ENCODE measurements around the gene ZNF296.

Gene ZNF296

GRCh38 chr19:45051929-45052579, 24.2 kb downstream of the ZNF296 start:
- DNase-seq, result no peak

DNA sequence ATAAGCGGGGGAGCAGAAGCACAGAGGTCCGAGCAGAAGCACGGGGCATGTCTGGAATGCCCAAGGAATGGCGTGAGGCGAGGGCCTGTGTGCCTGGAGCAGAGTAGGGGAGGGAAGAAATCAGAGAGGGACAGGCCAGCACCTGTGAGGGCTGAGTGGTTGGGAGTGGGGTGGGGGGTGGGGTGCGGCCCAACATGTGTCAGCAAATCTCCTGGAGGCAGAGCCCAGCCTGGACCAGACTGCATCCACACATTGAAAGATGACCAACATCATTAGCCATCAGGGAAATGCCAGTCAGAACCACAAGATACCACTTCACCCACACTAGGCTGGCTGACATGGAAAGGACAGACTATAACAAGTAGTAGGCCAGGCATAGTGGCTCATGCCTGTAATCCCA, 26.2 kb downstream of the ZNF296 start:
- DNase-seq, result no peak

DNA sequence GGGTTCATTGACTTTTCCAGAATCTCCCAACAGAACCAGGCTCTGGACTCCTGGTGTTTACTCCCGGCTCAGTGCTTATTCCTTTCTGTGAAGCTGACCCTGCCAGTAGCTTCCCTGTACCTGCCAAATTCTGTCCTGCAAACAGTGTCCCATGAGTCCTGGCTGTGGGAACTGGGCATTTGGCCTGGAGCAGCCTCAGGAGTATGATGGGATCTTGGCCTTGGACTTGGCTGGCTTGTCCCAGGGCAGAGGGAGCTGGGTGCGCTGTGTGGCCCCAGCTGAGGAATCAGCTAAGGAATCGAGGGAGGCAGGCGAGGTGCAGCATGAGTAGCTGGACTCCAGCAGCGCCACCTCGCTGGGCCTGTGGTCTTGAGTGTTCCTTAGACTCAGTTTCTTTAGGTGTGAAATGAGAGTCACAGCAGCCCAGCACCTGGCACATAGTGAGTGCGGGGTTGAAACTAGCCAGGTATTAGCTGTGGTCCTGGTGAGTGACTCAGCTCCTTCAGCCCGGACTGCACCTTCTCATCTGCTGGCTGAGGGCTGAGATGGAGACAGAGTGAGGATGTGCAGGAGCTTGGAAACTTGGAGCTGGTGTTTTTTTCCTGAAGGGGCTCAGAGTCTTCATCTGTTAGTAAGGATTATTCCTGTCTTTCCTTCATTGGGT, 27.1 kb downstream of the ZNF296 start:
- DNase-seq, result no peak

GRCh38 chr19:45047188-45047797, 29.0 kb downstream of the ZNF296 start:
- no peak for DNase-seq

- no peak for DNase-seq
Measured at GRCh38 chr19:45046355-45046754, 29.9 kb downstream of the ZNF296 start.

GRCh38 chr19:45045671-45046353, 30.5 kb downstream of the ZNF296 start:
- no peak for DNase-seq

GRCh38 chr19:45041125-45041524, 35.2 kb downstream of the ZNF296 start:
- DNase-seq, result no peak

DNA sequence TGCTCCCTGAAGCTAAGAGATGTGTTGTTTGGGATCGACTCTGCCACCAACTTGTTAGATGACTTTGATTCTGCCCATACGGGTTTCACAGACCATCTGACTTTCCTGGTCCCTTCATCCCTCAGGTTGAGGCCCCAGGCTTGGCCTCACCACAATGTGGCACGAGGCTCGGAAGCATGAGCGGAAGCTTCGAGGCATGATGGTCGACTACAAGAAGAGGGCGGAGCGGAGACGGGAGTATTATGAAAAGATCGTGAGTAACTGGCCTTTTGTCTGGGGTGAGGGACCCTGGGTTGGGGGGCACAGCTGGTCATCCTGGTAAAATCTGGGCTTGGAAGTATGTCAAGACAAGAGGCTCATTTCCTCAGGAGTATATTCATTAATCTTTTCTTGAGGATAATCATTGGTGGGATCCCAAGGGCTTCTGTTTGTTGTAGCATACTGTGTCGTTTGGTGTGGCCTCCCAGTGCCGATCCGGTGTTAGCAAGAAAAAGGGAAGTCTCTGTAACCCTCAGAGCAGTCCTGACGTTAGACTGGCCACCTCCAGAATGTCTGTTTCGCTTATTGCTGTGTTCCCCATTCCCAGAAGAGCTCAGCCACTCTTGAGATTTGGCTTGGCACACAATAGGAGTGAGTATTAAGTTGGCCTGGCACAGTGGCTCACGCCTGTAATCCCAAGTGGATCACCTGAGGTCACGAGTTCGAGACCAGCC, 36.1 kb downstream of the ZNF296 start:
- no peak for DNase-seq

- peak; percentile 54 to 84 (median 74) for DNase-seq
Measured at GRCh38 chr19:45038931-45039893, 37.1 kb downstream of the ZNF296 start, which contains the start of gene CLASRP. TSS of gene CLASRP (plus strand) at chr19:45039045. CDS start at chr19:45040213, 1,168 bp downstream.

DNA sequence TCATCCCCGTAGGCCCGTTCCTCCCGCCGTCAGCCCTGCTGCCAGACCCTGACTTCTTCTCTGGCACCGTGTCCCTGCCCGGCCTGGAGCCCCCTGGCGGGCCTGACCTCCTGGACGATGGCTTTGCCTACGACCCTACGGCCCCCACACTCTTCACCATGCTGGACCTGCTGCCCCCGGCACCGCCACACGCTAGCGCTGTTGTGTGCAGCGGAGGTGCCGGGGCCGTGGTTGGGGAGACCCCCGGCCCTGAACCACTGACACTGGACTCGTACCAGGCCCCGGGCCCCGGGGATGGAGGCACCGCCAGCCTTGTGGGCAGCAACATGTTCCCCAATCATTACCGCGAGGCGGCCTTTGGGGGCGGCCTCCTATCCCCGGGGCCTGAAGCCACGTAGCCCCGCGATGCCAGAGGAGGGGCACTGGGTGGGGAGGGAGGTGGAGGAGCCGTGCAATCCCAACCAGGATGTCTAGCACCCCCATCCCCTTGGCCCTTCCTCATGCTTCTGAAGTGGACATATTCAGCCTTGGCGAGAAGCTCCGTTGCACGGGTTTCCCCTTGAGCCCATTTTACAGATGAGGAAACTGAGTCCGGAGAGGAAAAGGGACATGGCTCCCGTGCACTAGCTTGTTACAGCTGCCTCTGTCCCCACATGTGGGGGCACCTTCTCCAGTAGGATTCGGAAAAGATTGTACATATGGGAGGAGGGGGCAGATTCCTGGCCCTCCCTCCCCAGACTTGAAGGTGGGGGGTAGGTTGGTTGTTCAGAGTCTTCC, 38.7 kb downstream of the ZNF296 start:
- DNase-seq, result peak in 1 of 4 experiments; percentile 17

- DNase-seq, result no peak
Measured at GRCh38 chr19:45035755-45036154, 40.5 kb downstream of the ZNF296 start.

DNA sequence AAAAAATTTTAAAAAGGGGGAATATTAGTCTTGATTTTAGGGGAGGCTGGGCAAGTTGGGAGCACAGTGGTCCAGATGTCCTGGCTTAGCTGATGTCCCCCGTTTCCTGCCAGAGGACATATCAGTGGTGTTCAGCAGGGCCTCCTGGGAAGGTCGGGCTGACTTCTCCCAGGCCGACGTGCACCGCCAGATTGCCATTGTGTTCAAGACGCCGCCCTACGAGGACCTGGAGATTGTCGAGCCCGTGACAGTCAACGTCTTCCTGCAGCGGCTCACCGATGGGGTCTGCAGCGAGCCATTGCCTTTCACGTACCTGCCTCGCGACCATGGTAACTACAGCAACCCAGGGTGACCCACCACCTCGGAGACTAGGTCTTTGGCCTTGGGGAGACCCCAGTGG, 43.9 kb downstream of the ZNF296 start:
- DNase-seq, result no peak

GRCh38 chr19:45030825-45031224, 45.5 kb downstream of the ZNF296 start:
- no peak for DNase-seq

DNA sequence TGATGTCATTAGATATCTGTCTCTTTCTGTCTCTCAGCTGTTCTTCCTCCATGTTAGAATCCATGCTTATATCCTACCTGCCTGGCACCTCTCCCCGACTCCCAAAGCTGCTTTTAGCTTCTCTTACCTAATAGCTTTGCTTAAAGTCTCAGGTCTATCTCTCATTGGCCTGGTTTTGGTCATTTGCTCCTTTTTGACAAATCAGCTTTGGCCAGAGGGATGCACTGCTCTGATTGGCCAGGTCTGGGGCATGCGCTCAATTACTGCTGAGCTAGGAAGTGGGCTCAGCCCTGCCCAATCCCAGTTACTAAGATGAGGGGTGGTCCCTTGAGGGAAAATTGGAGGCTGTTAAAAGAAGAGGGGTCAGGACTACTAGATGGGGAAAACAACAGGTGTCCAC, 48.9 kb downstream of the ZNF296 start:
- no peak for DNase-seq

- no peak for DNase-seq
Measured at GRCh38 chr19:45025264-45025663, 51.0 kb downstream of the ZNF296 start.

DNA sequence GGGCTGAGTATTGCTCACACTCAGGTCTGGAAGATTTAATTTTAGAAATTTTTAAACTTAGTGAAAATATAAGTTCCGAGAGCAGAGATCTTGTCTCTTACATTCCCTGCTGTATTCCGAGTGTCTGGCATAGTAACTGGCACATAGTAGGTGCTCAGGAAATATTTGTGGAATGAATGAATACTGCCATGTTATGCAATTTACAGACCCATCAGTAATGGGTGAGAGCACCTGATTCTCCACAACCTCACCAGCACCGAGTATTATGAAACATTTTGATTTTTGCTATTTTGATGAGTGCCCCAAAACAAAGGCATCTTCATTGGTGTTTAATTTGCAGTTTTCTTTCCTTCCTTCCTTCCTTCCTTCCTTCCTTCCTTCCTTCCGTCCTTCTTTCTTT, 53.2 kb downstream of the ZNF296 start:
- no peak for DNase-seq

DNA sequence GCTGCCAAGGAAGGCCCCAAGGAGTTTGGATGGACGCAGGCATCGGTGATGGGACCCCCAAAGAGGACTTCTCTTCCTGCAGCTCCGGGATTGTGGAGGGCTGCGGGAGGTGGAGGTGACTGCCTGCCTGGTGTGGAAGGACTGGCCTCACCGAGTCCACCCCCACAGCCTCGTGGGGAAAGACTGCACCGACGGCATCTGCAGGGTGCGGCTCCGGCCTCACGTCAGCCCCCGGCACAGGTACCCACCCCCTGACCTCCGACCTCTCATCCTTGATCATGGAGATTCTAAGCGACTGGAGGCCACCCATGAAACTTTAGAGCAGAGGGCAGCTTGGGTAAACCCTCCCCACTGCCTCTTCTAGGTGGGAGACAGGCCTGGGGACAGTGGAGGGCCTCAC, 54.3 kb downstream of the ZNF296 start:
- no peak for DNase-seq

All from activated naive CD4-positive, alpha-beta T cell (primary cell).